HepG2 (cell line): Measurements from ENCODE around the gene PXMP4. TPM values are rescaled to one million over a fixed set of nuclear protein-coding genes. Genes with fewer than 3 reads are reported as not detected.

Experiments
- ERF ChIP-seq: IDR thresholded peaks from 2 replicates; pipeline ENCODE4 v1.6.1; 2018; ENCODE audit warnings: missing biosample characterization, missing genetic modification reagents
- GATAD2A ChIP-seq: IDR thresholded peaks from 2 replicates; pipeline ENCODE4 v1.6.1; 2016
- HHEX ChIP-seq: IDR thresholded peaks from 2 replicates; pipeline ENCODE4 v1.6.1; 2016; ENCODE audit warnings: control low read depth
- KLF9 ChIP-seq: IDR thresholded peaks from 2 replicates; pipeline ENCODE4 v1.6.1; 2016; ENCODE audit warnings: low read depth
- MAFG ChIP-seq: sonication (generic); formaldehyde crosslinking; IDR thresholded peaks from 2 replicates; pipeline ENCODE4 v1.5.1; 2020; ENCODE audit warnings: mild to moderate bottlenecking, missing genetic modification reagents
- ONECUT2 ChIP-seq: sonication (generic); formaldehyde crosslinking; IDR thresholded peaks from 2 replicates; pipeline ENCODE4 v1.4.0; 2020; ENCODE audit warnings: missing genetic modification reagents
- POLR2AphosphoS2 ChIP-seq: IDR thresholded peaks from 2 replicates; pipeline ENCODE4 v1.6.1; 2011; ENCODE audit warnings: low read depth, low read length, improper control_type of control experiment
- POLR2AphosphoS5 ChIP-seq: IDR thresholded peaks from 2 replicates; pipeline ENCODE4 v1.6.1; 2012; ENCODE audit warnings: low read depth, low read length
- REPIN1 ChIP-seq: sonication (generic); formaldehyde crosslinking; IDR thresholded peaks from 2 replicates; pipeline ENCODE4 v1.8.0; 2022; ENCODE audit warnings: missing genetic modification reagents, low read depth, mild to moderate bottlenecking, borderline replicate concordance
- SOX13 ChIP-seq, 3 experiments: fragments of 450-650 bp in 1 of 3; sonication (generic) in 1 of 3; formaldehyde crosslinking in 1 of 3; IDR thresholded peaks in 2 of 3; conservative IDR thresholded peaks in 1 of 3; 2 replicates each; pipeline versions ENCODE4 v1.5.0 to v1.6.1; 2016 to 2020; ENCODE audit warnings: antibody characterized with exemption in 1 of 3, mild to moderate bottlenecking in 1 of 3, missing compliant biosample characterization in 1 of 3, missing genetic modification reagents in 1 of 3, moderate library complexity in 1 of 3
- ZFX ChIP-seq: sonication (generic); formaldehyde crosslinking; IDR thresholded peaks from 2 replicates; pipeline ENCODE4 v1.4.0; 2020; ENCODE audit warnings: mild to moderate bottlenecking, low read depth, missing genetic modification reagents, moderate library complexity
- ZNF121 ChIP-seq: sonication (generic); formaldehyde crosslinking; IDR thresholded peaks from 2 replicates; pipeline ENCODE4 v1.5.0; 2020; ENCODE audit warnings: mild to moderate bottlenecking, missing genetic modification reagents
- ZNF569 ChIP-seq: sonication (generic); formaldehyde crosslinking; IDR thresholded peaks from 2 replicates; pipeline ENCODE4 v1.5.0; 2020; ENCODE audit warnings: mild to moderate bottlenecking, missing genetic modification reagents, moderate library complexity, borderline replicate concordance
- ZNF841 ChIP-seq: sonication (generic); formaldehyde crosslinking; IDR thresholded peaks from 2 replicates; pipeline ENCODE4 v1.8.1; 2023; ENCODE audit warnings: missing genetic modification reagents, borderline replicate concordance
- polyA plus RNA-seq, 8 experiments: library from polyadenylated mRNA; depleted of rRNA in 3 of 8; stranded (reverse) in 7 of 8; unstranded in 1 of 8; fragments of >200 nt; fragmentation: Illumina TruSeq in 4 of 8; extraction: Trizol in 4 of 8; gene quantifications; 2 replicates each; pipeline versions ENCODE4 v1.2.1 to v1.2.3, GENCODE V29; 2011 to 2016; ENCODE audit warnings: low read depth in 4 of 8, missing spikeins in 1 of 8, mixed read lengths in 1 of 8; ENCODE audit not compliant: insufficient read depth in 1 of 8
- total RNA-seq, 5 experiments: library from RNA; depleted of rRNA; stranded (reverse); fragments of >200 nt; fragmentation: Illumina TruSeq; extraction: Trizol; gene quantifications; 2 replicates each; pipeline ENCODE4 v1.2.3, GENCODE V29; 2016; ENCODE audit warnings: low read depth in 1 of 5
- TF ChIP-seq, protein P1 (sequence below): IDR thresholded peaks from 2 replicates; pipeline ENCODE4 v1.6.1; 2016; ENCODE audit warnings: missing compliant biosample characterization, missing genetic modification reagents, borderline replicate concordance
- TF ChIP-seq, protein P2 (sequence below): sonication (generic); formaldehyde crosslinking; IDR thresholded peaks from 2 replicates; pipeline ENCODE4 v1.8.1; 2023; ENCODE audit warnings: mild to moderate bottlenecking, missing genetic modification reagents, borderline replicate concordance
- TF ChIP-seq, protein P3 (sequence below): sonication (generic); formaldehyde crosslinking; IDR thresholded peaks from 2 replicates; pipeline ENCODE4 v1.4.0; 2020; ENCODE audit warnings: missing genetic modification reagents
- TF ChIP-seq, protein P4 (sequence below): sonication (generic); formaldehyde crosslinking; IDR thresholded peaks from 2 replicates; pipeline ENCODE4 v1.4.0; 2020; ENCODE audit warnings: missing genetic modification reagents
- TF ChIP-seq, protein P5 (sequence below): sonication (generic); formaldehyde crosslinking; IDR thresholded peaks from 2 replicates; pipeline ENCODE4 v1.5.0; 2020; ENCODE audit warnings: missing genetic modification reagents
- TF ChIP-seq, protein P6 (sequence below): IDR thresholded peaks from 2 replicates; pipeline ENCODE4 v1.6.1; 2016; ENCODE audit warnings: low read depth, control low read depth
- TF ChIP-seq, protein P7 (sequence below): IDR thresholded peaks from 2 replicates; pipeline ENCODE4 v1.6.1; 2018; ENCODE audit warnings: missing genetic modification reagents, mild to moderate bottlenecking, missing compliant biosample characterization

Gene PXMP4
- total and polyA plus RNA-seq, 2 of the 13 experiments (the other 11 are each of a cell fraction or from before 2014, with no cell fraction given) = not detected

DNA sequence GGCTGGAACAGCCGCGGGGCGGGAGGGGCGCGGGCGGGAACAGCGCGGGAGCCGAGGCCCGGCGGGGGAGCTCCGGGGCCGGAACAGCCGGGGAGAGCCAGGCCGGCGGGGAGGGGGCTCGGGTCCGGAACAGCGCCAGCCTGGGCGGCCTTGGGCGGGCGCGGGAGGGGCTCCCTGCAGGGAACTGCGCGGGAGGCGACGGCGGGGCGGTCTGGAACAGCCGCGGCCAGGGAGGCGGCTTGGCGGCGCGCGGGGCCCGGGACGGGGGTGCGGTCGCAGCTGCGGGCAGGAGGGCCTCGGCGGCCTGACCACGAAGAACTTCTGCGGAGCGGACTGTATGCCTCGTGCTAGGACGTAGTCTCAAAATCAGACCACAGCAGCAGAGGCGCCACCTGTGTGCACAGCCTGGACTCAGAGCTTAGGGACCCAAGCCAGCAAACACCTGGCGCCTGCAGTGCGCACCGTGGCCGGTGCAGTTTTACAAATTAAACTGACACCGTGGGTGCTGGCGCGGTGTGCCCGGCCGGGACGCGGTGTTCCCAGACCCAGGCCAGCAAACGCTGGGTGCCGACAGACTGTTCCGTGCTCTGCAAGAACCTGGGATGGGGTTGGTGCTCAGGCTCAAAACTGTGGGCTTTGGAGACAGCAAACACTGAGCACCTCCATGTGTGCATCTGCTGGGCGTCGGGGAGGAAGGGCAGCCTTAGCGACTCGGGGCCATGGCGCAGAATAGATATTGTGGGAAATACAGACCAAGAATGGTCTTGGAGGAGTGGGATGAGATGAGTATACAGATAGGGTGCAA lies 12.3 kb upstream of the PXMP4 start (continued):
- TF ChIP-seq SOX13 (IDR thresholded peaks at IDR 0.05) (peak; percentile 35; the same call in 1 of the 2 replicates), SOX13 (CRISPR knock-in tag; conservative IDR thresholded peaks at IDR 0.05 in 1 of 2, IDR thresholded peaks at IDR 0.05 in 1 of 2) (peak; percentile 61 to 83; a peak in 2 of 4 replicates), MAFG (no peak), ZNF841 (CRISPR knock-in tag) (peak; percentile 11; the same call in 1 of the 2 replicates), ZFX (CRISPR knock-in tag) (peak; percentile 91), ONECUT2 (CRISPR knock-in tag) (no peak), POLR2AphosphoS2 (no peak), HHEX (CRISPR knock-in tag) (no peak), ZNF569 (no peak; the same call in 1 of the 2 replicates), REPIN1 (peak; percentile 88), KLF9 (CRISPR knock-in tag) (no peak; the same call in 1 of the 2 replicates), GATAD2A (CRISPR knock-in tag) (peak; percentile 31; the same call in 1 of the 2 replicates), POLR2AphosphoS5 (peak; percentile 70), ERF (peak; percentile 93), ZNF121 (CRISPR knock-in tag) (peak; percentile 44; the same call in 1 of the 2 replicates)
- TF ChIP-seq, protein P1, sequence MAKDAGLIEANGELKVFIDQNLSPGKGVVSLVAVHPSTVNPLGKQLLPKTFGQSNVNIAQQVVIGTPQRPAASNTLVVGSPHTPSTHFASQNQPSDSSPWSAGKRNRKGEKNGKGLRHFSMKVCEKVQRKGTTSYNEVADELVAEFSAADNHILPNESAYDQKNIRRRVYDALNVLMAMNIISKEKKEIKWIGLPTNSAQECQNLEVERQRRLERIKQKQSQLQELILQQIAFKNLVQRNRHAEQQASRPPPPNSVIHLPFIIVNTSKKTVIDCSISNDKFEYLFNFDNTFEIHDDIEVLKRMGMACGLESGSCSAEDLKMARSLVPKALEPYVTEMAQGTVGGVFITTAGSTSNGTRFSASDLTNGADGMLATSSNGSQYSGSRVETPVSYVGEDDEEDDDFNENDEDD (CRISPR knock-in tag) = peak; percentile 95; the same call in 1 of the 2 replicates
- TF ChIP-seq, protein P2, sequence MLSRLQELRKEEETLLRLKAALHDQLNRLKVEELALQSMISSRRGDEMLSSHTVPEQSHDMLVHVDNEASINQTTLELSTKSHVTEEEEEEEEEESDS (CRISPR knock-in tag) = no peak
- TF ChIP-seq, protein P3, sequence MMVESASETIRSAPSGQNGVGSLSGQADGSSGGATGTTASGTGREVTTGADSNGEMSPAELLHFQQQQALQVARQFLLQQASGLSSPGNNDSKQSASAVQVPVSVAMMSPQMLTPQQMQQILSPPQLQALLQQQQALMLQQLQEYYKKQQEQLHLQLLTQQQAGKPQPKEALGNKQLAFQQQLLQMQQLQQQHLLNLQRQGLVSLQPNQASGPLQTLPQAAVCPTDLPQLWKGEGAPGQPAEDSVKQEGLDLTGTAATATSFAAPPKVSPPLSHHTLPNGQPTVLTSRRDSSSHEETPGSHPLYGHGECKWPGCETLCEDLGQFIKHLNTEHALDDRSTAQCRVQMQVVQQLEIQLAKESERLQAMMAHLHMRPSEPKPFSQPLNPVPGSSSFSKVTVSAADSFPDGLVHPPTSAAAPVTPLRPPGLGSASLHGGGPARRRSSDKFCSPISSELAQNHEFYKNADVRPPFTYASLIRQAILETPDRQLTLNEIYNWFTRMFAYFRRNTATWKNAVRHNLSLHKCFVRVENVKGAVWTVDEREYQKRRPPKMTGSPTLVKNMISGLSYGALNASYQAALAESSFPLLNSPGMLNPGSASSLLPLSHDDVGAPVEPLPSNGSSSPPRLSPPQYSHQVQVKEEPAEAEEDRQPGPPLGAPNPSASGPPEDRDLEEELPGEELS (CRISPR knock-in tag) = no peak; the same call in 1 of the 2 replicates
- TF ChIP-seq, protein P4, sequence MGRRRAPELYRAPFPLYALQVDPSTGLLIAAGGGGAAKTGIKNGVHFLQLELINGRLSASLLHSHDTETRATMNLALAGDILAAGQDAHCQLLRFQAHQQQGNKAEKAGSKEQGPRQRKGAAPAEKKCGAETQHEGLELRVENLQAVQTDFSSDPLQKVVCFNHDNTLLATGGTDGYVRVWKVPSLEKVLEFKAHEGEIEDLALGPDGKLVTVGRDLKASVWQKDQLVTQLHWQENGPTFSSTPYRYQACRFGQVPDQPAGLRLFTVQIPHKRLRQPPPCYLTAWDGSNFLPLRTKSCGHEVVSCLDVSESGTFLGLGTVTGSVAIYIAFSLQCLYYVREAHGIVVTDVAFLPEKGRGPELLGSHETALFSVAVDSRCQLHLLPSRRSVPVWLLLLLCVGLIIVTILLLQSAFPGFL (CRISPR knock-in tag) = no peak; the same call in none of the 2 replicates
- TF ChIP-seq, protein P5, sequence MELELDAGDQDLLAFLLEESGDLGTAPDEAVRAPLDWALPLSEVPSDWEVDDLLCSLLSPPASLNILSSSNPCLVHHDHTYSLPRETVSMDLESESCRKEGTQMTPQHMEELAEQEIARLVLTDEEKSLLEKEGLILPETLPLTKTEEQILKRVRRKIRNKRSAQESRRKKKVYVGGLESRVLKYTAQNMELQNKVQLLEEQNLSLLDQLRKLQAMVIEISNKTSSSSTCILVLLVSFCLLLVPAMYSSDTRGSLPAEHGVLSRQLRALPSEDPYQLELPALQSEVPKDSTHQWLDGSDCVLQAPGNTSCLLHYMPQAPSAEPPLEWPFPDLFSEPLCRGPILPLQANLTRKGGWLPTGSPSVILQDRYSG = no peak
- TF ChIP-seq, protein P6, sequence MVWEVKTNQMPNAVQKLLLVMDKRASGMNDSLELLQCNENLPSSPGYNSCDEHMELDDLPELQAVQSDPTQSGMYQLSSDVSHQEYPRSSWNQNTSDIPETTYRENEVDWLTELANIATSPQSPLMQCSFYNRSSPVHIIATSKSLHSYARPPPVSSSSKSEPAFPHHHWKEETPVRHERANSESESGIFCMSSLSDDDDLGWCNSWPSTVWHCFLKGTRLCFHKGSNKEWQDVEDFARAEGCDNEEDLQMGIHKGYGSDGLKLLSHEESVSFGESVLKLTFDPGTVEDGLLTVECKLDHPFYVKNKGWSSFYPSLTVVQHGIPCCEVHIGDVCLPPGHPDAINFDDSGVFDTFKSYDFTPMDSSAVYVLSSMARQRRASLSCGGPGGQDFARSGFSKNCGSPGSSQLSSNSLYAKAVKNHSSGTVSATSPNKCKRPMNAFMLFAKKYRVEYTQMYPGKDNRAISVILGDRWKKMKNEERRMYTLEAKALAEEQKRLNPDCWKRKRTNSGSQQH (CRISPR knock-in tag) = no peak
- TF ChIP-seq, protein P7, sequence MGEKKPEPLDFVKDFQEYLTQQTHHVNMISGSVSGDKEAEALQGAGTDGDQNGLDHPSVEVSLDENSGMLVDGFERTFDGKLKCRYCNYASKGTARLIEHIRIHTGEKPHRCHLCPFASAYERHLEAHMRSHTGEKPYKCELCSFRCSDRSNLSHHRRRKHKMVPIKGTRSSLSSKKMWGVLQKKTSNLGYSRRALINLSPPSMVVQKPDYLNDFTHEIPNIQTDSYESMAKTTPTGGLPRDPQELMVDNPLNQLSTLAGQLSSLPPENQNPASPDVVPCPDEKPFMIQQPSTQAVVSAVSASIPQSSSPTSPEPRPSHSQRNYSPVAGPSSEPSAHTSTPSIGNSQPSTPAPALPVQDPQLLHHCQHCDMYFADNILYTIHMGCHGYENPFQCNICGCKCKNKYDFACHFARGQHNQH (CRISPR knock-in tag) = peak; percentile 73
